ENCODE results near the gene CC2D1B.

- TF ChIP-seq POLR2AphosphoS5 (IDR thresholded peaks at IDR 0.05), result no peak
- TF ChIP-seq POLR2A (IDR thresholded peaks at IDR 0.05), result no peak
Observed at GRCh38 chr1:52413410-52413989, 47.5 kb upstream of the CC2D1B start.

Measured in breast epithelium (tissue), 3 donors.